ENCODE measurements around the gene IL37. TPM values are rescaled to one million over a fixed set of nuclear protein-coding genes. Genes with fewer than 3 reads are reported as not detected.
"Not testable (repeated sequence)": the region's sequence is repeated elsewhere in the genome, so short reads cannot be mapped to it uniquely, and the experiment has no call there.

The IL37 gene
- total RNA-seq, 1 donor from 2014 or later: not detected

- no peak for DNase-seq (ENCODE audit: low spot score)
These were observed 22.8 kb upstream of the IL37 start for GRCh38 chr2:112887964-112888749.

- no peak for DNase-seq (ENCODE audit: low spot score)
These were observed 21.0 kb upstream of the IL37 start for GRCh38 chr2:112889976-112890375.

DNA sequence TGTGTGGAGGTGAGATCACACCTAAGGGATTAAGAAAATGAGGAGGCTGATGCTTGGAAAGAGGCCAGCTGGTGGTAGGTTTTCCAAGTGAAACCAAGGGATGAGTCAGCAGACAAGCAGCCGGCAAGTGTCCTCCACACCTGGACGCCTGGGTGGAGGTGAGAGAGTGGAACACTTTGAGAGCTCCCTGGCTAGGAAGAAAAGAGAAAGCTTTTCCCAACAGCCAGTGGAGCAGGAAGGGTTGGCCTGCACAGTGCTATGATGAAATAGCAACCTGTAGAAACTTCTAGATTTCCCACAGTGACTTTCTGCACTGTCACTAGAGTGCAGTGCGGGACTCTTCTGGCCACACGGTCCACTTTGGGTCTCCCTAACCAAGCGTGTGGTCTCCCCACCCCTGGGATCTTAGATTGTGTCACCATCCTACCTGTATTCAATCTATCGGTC lies 19.6 kb upstream of the IL37 start:
- no peak for DNase-seq (ENCODE audit: low spot score)

DNA sequence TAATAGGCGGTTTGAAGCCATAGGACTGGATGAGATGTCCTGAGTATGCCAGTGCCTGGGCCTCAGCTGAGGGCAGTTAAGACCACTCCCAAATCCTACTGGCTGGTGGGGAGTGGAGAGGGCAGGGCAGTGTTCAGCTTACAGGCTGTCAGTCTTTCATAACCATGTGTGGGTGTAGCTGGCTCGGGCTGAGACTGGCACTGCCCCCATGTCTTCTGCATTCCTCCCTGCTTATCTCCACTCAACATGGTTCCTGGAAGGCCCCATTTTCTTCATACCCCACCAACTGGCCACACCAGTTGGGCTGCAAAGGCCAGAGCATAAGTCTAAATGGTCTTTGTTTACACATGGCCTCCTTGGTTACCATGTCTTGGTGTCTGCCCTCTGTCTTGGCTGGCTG lies 17.2 kb upstream of the IL37 start:
- DNase-seq (ENCODE audit: low spot score): no peak

GRCh38 chr2:112896909-112897623 lies 13.9 kb upstream of the IL37 start:
- no peak for DNase-seq (ENCODE audit: low spot score)

- no peak for DNase-seq (ENCODE audit: low spot score)
These were observed 13.4 kb upstream of the IL37 start for GRCh38 chr2:112897624-112897978.

GRCh38 chr2:112901431-112902065 lies 9.4 kb upstream of the IL37 start:
- DNase-seq (ENCODE audit: low spot score): not testable (repeated sequence)

DNA sequence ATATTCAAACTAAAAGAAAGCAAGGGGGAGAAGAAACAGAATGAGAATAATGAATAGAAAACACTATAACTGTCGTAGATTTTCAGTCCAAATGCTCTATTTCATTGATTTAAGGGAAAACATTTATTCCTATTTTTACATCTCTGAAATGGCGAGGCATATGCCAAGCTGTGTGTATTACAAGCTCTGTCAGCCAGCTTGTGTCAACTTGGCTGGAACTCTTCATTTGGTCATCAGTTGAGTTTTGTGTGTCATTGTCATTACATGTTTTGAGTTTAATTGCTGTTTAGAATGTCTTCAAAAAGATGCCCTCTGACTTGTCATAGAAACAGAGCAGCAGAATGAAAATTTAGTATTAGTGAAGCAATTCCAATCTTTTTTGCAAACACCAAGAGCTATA lies 8.1 kb upstream of the IL37 start:
- no peak for DNase-seq (ENCODE audit: low spot score)

DNA sequence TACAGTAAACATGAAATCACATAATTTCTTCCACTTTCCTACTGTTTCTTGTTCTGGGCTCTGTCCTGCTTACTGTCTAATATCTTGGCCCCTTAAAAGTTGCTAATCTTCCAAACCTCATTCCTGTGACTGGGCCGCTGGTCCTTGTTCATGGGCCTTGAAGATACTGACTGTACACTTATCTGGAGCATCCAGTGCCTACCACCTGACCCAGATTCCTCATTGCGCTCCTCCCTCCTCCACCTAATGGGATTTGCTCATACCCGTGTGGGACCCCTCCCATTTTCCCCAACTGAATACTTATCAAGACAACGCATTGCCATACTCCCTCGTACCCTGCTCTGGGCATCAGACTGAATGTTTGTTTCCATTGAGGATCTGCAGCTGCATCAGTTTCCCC lies 6.1 kb upstream of the IL37 start:
- DNase-seq (ENCODE audit: low spot score): no peak

- no peak for DNase-seq (ENCODE audit: low spot score)
These were observed 4.7 kb upstream of the IL37 start for GRCh38 chr2:112906276-112906675.

- no peak for DNase-seq (ENCODE audit: low spot score)
These were observed 3.7 kb upstream of the IL37 start for GRCh38 chr2:112907001-112907949.

DNA sequence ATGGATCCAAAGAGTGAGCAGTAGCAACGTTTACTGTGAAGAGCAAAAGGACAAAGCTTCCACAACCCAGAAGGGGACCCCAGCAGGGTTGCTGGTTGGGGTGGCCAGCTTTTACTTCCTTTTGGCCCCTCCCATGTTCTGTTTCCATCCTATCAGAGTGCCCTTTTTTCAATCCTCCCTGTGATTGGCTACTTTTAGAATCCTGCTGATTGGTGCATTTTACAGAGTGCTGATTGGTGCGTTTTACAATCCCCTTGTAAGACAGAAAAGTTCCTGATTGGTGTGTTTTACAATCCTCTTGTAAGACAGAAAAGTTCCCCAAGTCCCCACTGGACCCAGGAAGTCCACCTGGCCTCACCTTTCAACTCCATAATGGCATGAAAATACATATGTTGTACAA lies 2.4 kb upstream of the IL37 start:
- DNase-seq (ENCODE audit: low spot score): not testable (repeated sequence)

- no peak for DNase-seq (ENCODE audit: low spot score)
These were observed 746 bp upstream of the IL37 start for GRCh38 chr2:112910219-112910618.

- no peak for DNase-seq (ENCODE audit: low spot score)
These were observed 1.4 kb downstream of the IL37 start for GRCh38 chr2:112912403-112912802.

DNA sequence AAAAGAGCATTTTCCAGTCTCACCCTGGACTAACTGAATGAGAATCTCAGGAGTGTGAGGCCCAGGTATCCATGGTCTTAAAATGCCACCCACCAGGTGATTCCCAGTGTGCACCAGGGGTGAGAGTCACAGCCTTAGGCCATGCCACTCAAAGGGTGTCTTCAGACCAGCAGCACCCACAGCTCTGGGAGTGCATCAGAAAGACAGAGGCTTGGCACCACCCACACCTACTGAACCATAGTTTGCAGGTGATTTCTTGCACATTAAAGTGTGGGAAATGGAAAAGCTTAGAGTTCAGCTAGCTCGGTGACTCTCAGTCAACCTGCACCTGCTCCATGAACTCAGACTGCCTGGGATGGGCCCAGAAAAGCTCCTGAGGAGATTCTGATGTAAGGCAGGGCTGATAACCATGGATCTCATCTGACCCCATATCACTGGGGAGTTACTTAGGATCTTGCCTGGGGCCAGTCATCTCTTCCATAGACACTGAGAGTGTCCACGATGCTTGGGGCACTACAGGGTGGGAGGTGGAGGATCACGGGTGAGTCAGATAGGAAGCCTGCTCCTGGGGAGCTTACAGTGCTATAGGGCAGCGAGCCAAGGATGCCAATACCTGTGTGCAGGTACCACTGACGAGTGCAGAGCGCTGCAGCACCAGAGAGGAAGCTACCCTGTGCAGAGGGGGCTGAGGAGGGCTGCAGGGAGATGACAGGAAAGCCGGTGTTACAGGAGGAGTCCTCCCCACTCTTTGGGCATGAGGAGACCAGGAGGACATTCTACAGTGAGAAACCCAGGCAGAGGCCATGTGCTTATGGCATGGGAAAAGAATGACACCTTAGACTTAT lies 4.6 kb downstream of the IL37 start:
- no peak for DNase-seq (ENCODE audit: low spot score)

GRCh38 chr2:112916145-112916571 lies 5.2 kb downstream of the IL37 start:
- DNase-seq (ENCODE audit: low spot score): no peak

- DNase-seq (ENCODE audit: low spot score): no peak
These were observed 5.8 kb downstream of the IL37 start for GRCh38 chr2:112916625-112917247.

DNA sequence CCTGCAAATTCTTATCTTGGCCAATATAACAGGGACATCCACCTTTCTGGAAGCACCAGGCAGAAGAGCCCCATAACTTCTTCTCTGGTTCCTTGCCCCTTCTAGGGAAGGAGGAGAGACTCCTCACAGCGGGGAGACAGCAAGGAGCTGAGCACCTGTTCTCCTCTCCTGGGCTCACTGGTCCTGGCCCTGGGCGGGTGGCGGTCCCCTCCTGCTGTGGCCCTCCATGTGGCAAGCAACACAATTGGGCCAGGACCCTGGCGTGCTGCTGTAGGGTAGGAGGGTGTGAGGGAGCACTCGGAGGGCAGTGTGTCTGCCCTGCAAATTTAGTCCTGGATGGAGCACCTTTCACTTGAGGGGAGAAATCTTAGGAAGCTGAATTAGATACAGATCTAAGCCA lies 6.9 kb downstream of the IL37 start:
- DNase-seq (ENCODE audit: low spot score): no peak

- no peak for DNase-seq (ENCODE audit: low spot score)
These were observed 7.3 kb downstream of the IL37 start for GRCh38 chr2:112918256-112918655.

GRCh38 chr2:112919086-112919485 lies 8.1 kb downstream of the IL37 start:
- DNase-seq (ENCODE audit: low spot score): no peak

Measured in umbilical cord (tissue), 2 donors.